Stomach (tissue), 9 donors: Measurements from ENCODE around the gene LRRC46. TPM values are rescaled to one million over a fixed set of nuclear protein-coding genes. Genes with fewer than 3 reads are reported as not detected.

ENCODE experiments used
- DNase-seq, 2 donors: peaks; one replicate each; pipeline versions ENCODE4 v3.0.0 to v3.0.0-alpha.2; 2013 to 2019
- H3K27ac ChIP-seq, 5 donors: fragments of 200-600 bp in 4 of 5; sonication (generic) in 4 of 5; one replicate each; pipeline ENCODE4 v1.5.1; 2013 to 2019; ENCODE audit warnings: mild to moderate bottlenecking in 1 of 5, moderate library complexity in 1 of 5
- H3K27me3 ChIP-seq, 3 donors: fragments of 200-600 bp; sonication (generic); one replicate each; pipeline ENCODE4 v1.5.1; 2017 to 2019; ENCODE audit warnings: mixed run types in 1 of 3
- H3K36me3 ChIP-seq, 4 donors: fragments of 200-600 bp; sonication (generic); 1 replicate in 3 of 4; 2 replicates in 1 of 4; pipeline ENCODE4 v1.5.1; 2016 to 2019
- H3K4me1 ChIP-seq, 4 donors: fragments of 200-600 bp; sonication (generic); one replicate each; pipeline ENCODE4 v1.5.1; 2016 to 2019
- H3K4me3 ChIP-seq, 4 donors: fragments of 200-600 bp; sonication (generic) in 3 of 4; one replicate each; pipeline ENCODE4 v1.5.1; 2016 to 2019; ENCODE audit warnings: mild to moderate bottlenecking in 1 of 4
- H3K9me3 ChIP-seq, 4 donors: fragments of 200-600 bp; sonication (generic); one replicate each; pipeline ENCODE4 v1.5.1; 2016 to 2019
- CTCF ChIP-seq, 7 experiments: fragments of 450-650 bp in 4 of 7; fragments of 200-600 bp in 3 of 7; sonication (generic) in 3 of 7; IDR thresholded peaks; one replicate each; pipeline ENCODE4 v1.5.1; 2016 to 2019; ENCODE audit warnings: antibody characterized with exemption in 7 of 7, control low read depth in 2 of 7, mild to moderate bottlenecking in 1 of 7
- EP300 ChIP-seq: sonication (generic); formaldehyde crosslinking; IDR thresholded peaks from one replicate; pipeline ENCODE4 v1.6.1; 2017; ENCODE audit warnings: antibody characterized with exemption
- POLR2A ChIP-seq, 4 donors: fragments of 450-650 bp; IDR thresholded peaks; one replicate each; pipeline ENCODE4 v1.6.1; 2016; ENCODE audit warnings: antibody characterized with exemption in 4 of 4, control low read depth in 2 of 4, mild to moderate bottlenecking in 1 of 4, moderate library complexity in 1 of 4
- POLR2AphosphoS5 ChIP-seq, 3 donors: sonication (generic); formaldehyde crosslinking; IDR thresholded peaks; one replicate each; pipeline ENCODE4 v1.6.1; 2016; ENCODE audit warnings: antibody characterized with exemption in 3 of 3
- WGBS, 5 donors: extraction: QIAGEN DNeasy Blood & Tissue Kit in 3 of 5; methylation state at CpG; one replicate each; pipeline versions ENCODE4 v1.1.5 to v1.1.7; 2013 to 2018; 5-methylcytosine and 5-hydroxymethylcytosine counted together
- intact Hi-C: fragments of 100-400 bp; cut with DNase I; formaldehyde crosslinking; loops from one replicate; pipeline ENCODE4 v1.15.1; 2023; ENCODE audit warnings: low total_unique reads
- polyA plus RNA-seq, 3 donors: library from polyadenylated mRNA; stranded (reverse); fragments of 200-250 nt; gene quantifications; one replicate each; pipeline ENCODE4 v1.2.3, GENCODE V29; 2013
- total RNA-seq, 5 donors: library from RNA; depleted of rRNA; stranded (reverse); fragments of >200 nt; gene quantifications; one replicate each; pipeline versions ENCODE4 v1.1.0 to v1.2.3, GENCODE V29; 2014 to 2016
- donor health status: healthy with polysubstance abuse.
- donor health status: Bipolar disorder and iron deficiency.
- donor health status: healthy.

The LRRC46 gene
- total and polyA plus RNA-seq, 8 donors, result 0.31 to 0.75 (median 0.48) TPM; not detected in 5

- DNase-seq, result no peak
- Histone ChIP-seq H3K9me3 (no peaks in the 10 kb centered on the region), H3K4me3 (no peak overlapping the region), H3K36me3 (peaks cover 0 to under 1% (median 0%) of the 10 kb centered on the region in 4 donors), H3K4me1 (no peaks in the 10 kb centered on the region), H3K27me3 (peaks cover 0 to 6% (median 0%) of the 10 kb centered on the region in 3 donors), H3K27ac (no peak overlapping the region)
- 78 to 84% (median 83%) methylated on average over 12 of the region's 12 CpGs for WGBS, 5 donors
- intact Hi-C loops, result no loop called here
- TF ChIP-seq CTCF (IDR thresholded peaks at IDR 0.05), result no peak
- TF ChIP-seq POLR2AphosphoS5 (IDR thresholded peaks at IDR 0.05), result no peak
- no peak for TF ChIP-seq EP300
- no peak for TF ChIP-seq POLR2A (IDR thresholded peaks at IDR 0.05)
These were observed 30.8 kb upstream of the LRRC46 start for GRCh38 chr17:47800686-47801085.

DNA sequence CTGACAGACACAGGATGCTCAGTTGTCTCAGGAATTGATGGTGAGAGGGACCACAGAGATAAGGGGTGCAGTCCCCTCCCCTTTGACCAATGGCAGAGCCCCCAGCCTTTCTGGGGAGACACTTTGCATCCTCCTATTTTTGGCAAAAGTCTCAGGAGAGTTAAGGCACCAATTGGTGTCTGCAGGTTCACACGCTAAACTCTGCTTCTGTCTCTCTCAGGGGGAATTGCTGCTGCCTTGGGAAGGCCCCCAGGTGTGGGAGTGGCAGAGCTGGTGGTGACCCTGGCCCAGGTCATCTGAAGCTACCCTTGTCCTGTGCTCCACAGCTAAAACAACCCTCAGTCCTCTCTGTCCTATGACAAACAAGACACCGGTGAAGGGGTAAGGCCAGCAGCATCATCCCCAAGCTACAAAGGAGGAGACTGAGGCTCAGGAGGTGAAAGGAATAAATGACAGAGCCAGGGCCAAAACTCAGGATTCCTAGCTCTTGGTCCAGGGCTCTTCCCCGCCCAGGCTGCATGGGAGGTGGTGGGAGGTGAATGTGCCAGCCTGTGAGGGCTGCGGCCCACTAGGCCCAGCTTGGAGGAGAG is 30.2 kb upstream of the LRRC46 start:
- TF ChIP-seq POLR2A (IDR thresholded peaks at IDR 0.05) (no peak), EP300 (no peak), CTCF (IDR thresholded peaks at IDR 0.05) (no peak), POLR2AphosphoS5 (IDR thresholded peaks at IDR 0.05) (no peak)
- Histone ChIP-seq H3K4me3 (no peak overlapping the region), H3K4me1 (no peaks in the 10 kb centered on the region), H3K36me3 (peaks cover under 1 to 7% (median 3%) of the 10 kb centered on the region in 4 donors), H3K9me3 (no peaks in the 10 kb centered on the region), H3K27me3 (peaks cover 0 to 6% (median 0%) of the 10 kb centered on the region in 3 donors), H3K27ac (no peak overlapping the region)
- intact Hi-C loops, result no loop called here
- DNase-seq, result peak in 1 of 2 donors; percentile 10
- 73 to 89% (median 84%) methylated on average over 4 of the region's 4 CpGs for WGBS, 5 donors

- 36 to 53% (median 44%) methylated on average over 6 of the region's 6 CpGs for WGBS, 5 donors
- intact Hi-C loops, result no loop called here
- H3K4me1 ChIP-seq, result no peaks in the 10 kb centered on the region
- H3K27me3 ChIP-seq, result peaks cover 0 to 2% (median 0%) of the 10 kb centered on the region in 3 donors
- no peaks in the 10 kb centered on the region for H3K9me3 ChIP-seq
- no peak overlapping the region for H3K4me3 ChIP-seq
- no peak for TF ChIP-seq POLR2AphosphoS5 (IDR thresholded peaks at IDR 0.05)
- TF ChIP-seq CTCF (IDR thresholded peaks at IDR 0.05), result no peak
- TF ChIP-seq EP300, result no peak
- peaks cover 7 to 13% (median 10%) of the 10 kb centered on the region in 4 donors for H3K36me3 ChIP-seq
- DNase-seq, result no peak
- H3K27ac ChIP-seq, result no peak overlapping the region
These were observed 29.6 kb upstream of the LRRC46 start for GRCh38 chr17:47801906-47802305.

DNA sequence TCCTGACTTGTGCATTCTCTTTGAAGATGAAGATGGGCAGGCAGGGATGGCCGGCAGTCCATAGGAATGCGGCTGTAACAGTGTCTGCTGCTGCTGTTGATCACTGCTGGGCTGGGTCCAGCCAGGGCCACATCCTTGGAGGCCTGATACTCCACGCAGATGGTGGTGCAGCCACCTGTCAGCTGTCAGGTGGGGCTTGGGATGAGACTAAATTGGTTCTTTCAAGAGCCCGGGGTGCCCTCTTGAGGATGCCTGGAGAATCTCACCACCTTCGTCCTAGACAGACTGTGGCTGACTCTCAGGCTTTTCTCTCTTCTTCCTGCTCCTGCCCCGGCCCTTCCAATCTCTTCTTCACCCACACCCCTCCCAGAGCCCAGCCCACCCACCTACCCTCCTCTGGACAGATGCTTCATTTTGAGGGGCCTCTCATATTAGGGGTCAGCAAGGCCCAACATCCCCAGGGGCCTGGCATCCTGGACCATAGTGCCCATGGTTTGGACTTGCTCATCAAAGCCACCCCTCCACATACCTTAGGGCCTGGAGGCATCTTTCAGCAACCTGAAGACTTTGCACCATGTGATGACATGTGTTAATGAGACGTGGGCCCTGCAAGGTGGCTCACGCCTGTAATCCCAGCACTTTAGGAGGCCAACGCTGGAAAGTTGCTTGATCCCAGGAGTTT is 29.0 kb upstream of the LRRC46 start:
- Histone ChIP-seq H3K36me3 (peaks cover 12 to 19% (median 15%) of the 10 kb centered on the region in 4 donors), H3K9me3 (no peaks in the 10 kb centered on the region), H3K27me3 (no peaks in the 10 kb centered on the region), H3K4me1 (no peaks in the 10 kb centered on the region), H3K27ac (no peak overlapping the region), H3K4me3 (no peak overlapping the region)
- WGBS, 5 donors, result 29 to 36% (median 30%) methylated on average over 9 of the region's 9 CpGs
- TF ChIP-seq EP300 (no peak), POLR2AphosphoS5 (IDR thresholded peaks at IDR 0.05) (no peak), POLR2A (IDR thresholded peaks at IDR 0.05) (no peak), CTCF (IDR thresholded peaks at IDR 0.05) (peak in 4 of 7 experiments; percentile 32 to 43 (median 38))
- DNase-seq, result peak; percentile 64 to 70
- intact Hi-C loops, result no loop called here
